Adrenal gland (tissue), 12 donors: Measurements from ENCODE around the gene L3MBTL3. TPM values are rescaled to one million over a fixed set of nuclear protein-coding genes. Genes with fewer than 3 reads are reported as not detected.

Source experiments
- DNase-seq, 7 donors: peaks; one replicate each; pipeline ENCODE4 v3.0.0-alpha.2; 2019 to 2020
- H3K27ac ChIP-seq, 5 donors: fragments of 200-600 bp; sonication (generic) in 4 of 5; 1 replicate in 3 of 5; 2 replicates in 2 of 5; pipeline versions ENCODE4 v1.5.1 to v1.8.0; 2016 to 2020; ENCODE audit warnings: mild to moderate bottlenecking in 1 of 5
- H3K27me3 ChIP-seq: fragments of 200-600 bp; 2 replicates; pipeline ENCODE4 v1.8.0; 2021
- H3K36me3 ChIP-seq, 2 donors: fragments of 200-600 bp; replicated peaks in 1 of 2; 1 replicate in 1 of 2; 2 replicates in 1 of 2; pipeline versions ENCODE4 v1.5.1 to v1.8.0; 2018 to 2022
- H3K4me1 ChIP-seq, 2 donors: fragments of 200-600 bp; replicated peaks in 1 of 2; 1 replicate in 1 of 2; 2 replicates in 1 of 2; pipeline versions ENCODE4 v1.5.1 to v1.8.0; 2018 to 2021
- H3K4me3 ChIP-seq, 4 donors: fragments of 200-600 bp; sonication (generic) in 3 of 4; one replicate each; pipeline ENCODE4 v1.5.1; 2016 to 2018
- H3K9me3 ChIP-seq, 3 donors: fragments of 200-600 bp; sonication (generic) in 1 of 3; replicated peaks in 1 of 3; 1 replicate in 2 of 3; 2 replicates in 1 of 3; pipeline versions ENCODE4 v1.5.1 to v1.8.0; 2016 to 2021
- POLR2A ChIP-seq, 2 donors: fragments of 450-650 bp; IDR thresholded peaks; one replicate each; pipeline ENCODE4 v1.6.1; 2017; ENCODE audit warnings: antibody characterized with exemption in 2 of 2, mild to moderate bottlenecking in 2 of 2, moderate library complexity in 1 of 2
- WGBS, 4 donors: extraction: QIAGEN DNeasy Blood & Tissue Kit in 2 of 4; methylation state at CpG; one replicate each; pipeline versions ENCODE4 v1.1.5 to v1.1.7; 2013 to 2017; 5-methylcytosine and 5-hydroxymethylcytosine counted together
- intact Hi-C, 2 donors: fragments of 100-400 bp; cut with DNase I; formaldehyde crosslinking; loops; one replicate each; pipeline versions ENCODE4 v1.14.1 to v1.15.0; 2022 to 2023
- polyA plus RNA-seq, 3 donors: library from polyadenylated mRNA; stranded (reverse); fragments of 200-250 nt in 2 of 3; fragments of 350-450 nt in 1 of 3; fragmentation: Illumina TruSeq in 1 of 3; extraction: RNeasy Lipid Tissue Mini Kit (QIAGEN cat#74804) in 1 of 3; gene quantifications; one replicate each; pipeline ENCODE4 v1.2.3, GENCODE V29; 2013 to 2014
- total RNA-seq, 9 donors: library from RNA; depleted of rRNA in 4 of 9; stranded (reverse); fragments of >200 nt in 4 of 9; fragments of 120-200 nt in 1 of 9; fragmentation: NEBNext Ultra II Directional in 1 of 9; extraction: Animal tissue kit (Norgen Biotek cat#: 25700) in 1 of 9; gene quantifications; one replicate each; pipeline versions ENCODE4 v1.1.0 to v1.2.4, GENCODE V29; 2013 to 2023
- TF ChIP-seq, protein P1 (sequence below), 6 experiments: fragments of 450-650 bp in 4 of 6; fragments of 200-600 bp in 2 of 6; sonication (generic) in 1 of 6; IDR thresholded peaks; 1 replicate in 5 of 6; 2 replicates in 1 of 6; pipeline versions ENCODE4 v1.5.1 to v1.8.0; 2016 to 2021; ENCODE audit warnings: antibody characterized with exemption in 6 of 6, mild to moderate bottlenecking in 2 of 6, moderate library complexity in 1 of 6
- donor health status: healthy with polysubstance abuse.
- donor health status: Bipolar disorder and iron deficiency.
- donor health status: DM: yes; HTN: yes; CAD: no.
- donor health status: DM: no; HTN: no; CAD: no.
- donor health status: DM: no; HTN: no; CAD: no.
- donor health status: DM: yes; HTN: yes; CAD: no.

L3MBTL3 gene
- total and polyA plus RNA-seq, 12 donors = 7.2 to 32.5 (median 17.3) TPM

DNA sequence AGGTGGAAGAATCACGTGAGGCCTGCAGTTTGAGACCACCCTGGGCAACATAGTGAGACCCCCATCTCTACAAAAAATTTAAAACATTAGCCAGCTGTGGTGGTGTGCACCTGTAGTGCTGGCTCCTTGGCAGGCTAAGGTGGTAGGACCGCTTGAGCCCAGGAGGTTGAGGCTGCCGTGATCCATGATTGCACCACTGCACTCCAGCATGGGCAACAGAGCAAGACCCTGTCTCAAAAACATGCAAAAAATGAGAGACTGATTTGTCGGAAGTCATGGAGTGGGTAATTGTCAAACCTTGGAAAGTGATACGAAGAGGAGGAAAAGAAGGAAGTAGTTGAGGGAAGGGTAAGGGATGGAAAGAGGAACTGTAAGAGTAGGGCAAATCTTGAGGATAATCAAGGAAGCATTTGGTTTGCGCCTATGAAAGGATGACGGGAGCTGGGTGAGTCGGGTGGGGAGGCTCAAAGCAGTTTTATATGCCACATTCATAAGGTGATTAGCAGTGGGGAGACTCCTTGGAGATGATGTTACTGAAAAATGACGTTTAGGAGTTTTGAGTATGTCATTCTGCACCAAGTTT, 14.5 kb downstream of the L3MBTL3 start:
- no peaks in the 10 kb centered on the region for H3K27me3 ChIP-seq
- no peak for TF ChIP-seq POLR2A (IDR thresholded peaks at IDR 0.05)
- TF ChIP-seq, protein P1, sequence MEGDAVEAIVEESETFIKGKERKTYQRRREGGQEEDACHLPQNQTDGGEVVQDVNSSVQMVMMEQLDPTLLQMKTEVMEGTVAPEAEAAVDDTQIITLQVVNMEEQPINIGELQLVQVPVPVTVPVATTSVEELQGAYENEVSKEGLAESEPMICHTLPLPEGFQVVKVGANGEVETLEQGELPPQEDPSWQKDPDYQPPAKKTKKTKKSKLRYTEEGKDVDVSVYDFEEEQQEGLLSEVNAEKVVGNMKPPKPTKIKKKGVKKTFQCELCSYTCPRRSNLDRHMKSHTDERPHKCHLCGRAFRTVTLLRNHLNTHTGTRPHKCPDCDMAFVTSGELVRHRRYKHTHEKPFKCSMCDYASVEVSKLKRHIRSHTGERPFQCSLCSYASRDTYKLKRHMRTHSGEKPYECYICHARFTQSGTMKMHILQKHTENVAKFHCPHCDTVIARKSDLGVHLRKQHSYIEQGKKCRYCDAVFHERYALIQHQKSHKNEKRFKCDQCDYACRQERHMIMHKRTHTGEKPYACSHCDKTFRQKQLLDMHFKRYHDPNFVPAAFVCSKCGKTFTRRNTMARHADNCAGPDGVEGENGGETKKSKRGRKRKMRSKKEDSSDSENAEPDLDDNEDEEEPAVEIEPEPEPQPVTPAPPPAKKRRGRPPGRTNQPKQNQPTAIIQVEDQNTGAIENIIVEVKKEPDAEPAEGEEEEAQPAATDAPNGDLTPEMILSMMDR (IDR thresholded peaks at IDR 0.05) = no peak
- WGBS, 4 donors = 86 to 90% (median 87%) methylated on average over 9 of the region's 9 CpGs
- H3K27ac ChIP-seq = peak overlapping the region in 3 of 5 donors; percentile 77 to 78 (median 78)
- H3K4me1 ChIP-seq = peaks cover 21 to 47% of the 10 kb centered on the region in 2 donors
- intact Hi-C loops = no loop called here
- no peaks in the 10 kb centered on the region for H3K9me3 ChIP-seq
- DNase-seq = no peak
- H3K36me3 ChIP-seq = no peaks in the 10 kb centered on the region
- H3K4me3 ChIP-seq = no peak overlapping the region

DNA sequence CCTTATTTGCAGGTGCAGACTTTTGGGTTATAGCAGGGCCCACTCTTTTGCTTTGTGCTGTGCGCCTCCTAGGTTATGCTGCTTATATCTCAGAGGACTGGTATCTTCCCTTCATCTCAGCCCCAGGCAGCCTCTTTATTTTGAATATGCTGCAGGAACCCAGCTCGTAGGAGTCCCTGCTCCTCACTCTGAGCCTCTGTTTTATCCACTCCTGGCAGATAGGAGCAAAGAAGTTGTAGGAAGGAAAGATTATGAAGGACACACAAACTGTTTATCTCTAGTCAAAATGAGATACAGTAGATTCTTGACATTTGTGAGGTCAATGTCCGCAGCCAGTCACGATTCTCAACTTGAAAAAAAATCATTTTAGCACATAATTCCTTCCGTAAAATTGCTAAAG, 15.6 kb downstream of the L3MBTL3 start:
- 42 to 57% (median 52%) methylated on average over 5 of the region's 5 CpGs for WGBS, 4 donors
- peak overlapping the region; percentile 6 to 78 (median 77) for H3K27ac ChIP-seq
- intact Hi-C loops = no loop called here
- H3K4me3 ChIP-seq = peak overlapping the region in 1 of 4 donors; percentile 36
- H3K27me3 ChIP-seq = no peaks in the 10 kb centered on the region
- peak in 3 of 7 donors; percentile 21 to 41 (median 29) for DNase-seq
- TF ChIP-seq, protein P1 (IDR thresholded peaks at IDR 0.05) = peak in 1 of 6 experiments; percentile 16
- peak in 1 of 2 donors; percentile 27 for TF ChIP-seq POLR2A (IDR thresholded peaks at IDR 0.05)
- H3K36me3 ChIP-seq = no peaks in the 10 kb centered on the region
- H3K4me1 ChIP-seq = peaks cover 21 to 37% of the 10 kb centered on the region in 2 donors
- H3K9me3 ChIP-seq = no peaks in the 10 kb centered on the region

DNA sequence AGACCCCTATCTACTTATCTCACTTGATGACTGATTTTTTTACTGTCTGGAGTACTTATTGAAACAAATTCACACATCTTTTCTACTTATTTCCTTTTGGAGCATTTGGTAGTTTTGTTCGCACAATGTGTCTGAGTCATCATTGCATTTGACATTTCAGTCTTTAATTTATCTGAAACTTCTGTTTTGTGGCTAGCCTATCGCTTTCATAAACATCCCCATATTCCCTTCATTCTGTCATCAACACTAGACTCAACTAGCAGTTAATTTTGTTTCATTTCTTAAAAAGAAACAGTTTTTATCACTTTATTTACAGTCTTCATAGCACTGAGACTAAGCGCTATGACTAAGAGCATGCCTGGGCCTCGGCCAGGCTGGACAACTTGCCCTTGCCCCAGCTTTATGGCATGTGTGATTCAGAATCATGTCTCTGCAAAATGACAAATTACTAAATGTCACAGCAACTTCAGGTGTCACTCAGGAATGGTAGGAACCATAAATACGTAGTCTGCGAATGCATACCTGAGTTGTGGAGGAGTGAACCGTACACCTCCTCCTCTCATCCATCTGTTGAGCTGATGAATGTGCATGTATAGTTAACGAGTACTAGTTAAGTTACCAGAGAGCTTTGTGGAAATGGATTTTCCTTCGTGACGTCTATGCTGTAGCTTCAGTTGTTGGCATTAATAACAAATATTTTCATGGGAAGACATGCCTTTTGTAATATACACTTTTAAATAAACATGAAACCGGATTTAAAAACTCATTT, 16.2 kb downstream of the L3MBTL3 start:
- H3K9me3 ChIP-seq = no peaks in the 10 kb centered on the region
- peak; percentile 73 to 90 (median 84) for DNase-seq
- intact Hi-C loops = no loop called here
- H3K36me3 ChIP-seq = no peaks in the 10 kb centered on the region
- no peaks in the 10 kb centered on the region for H3K27me3 ChIP-seq
- H3K27ac ChIP-seq = peak overlapping the region; percentile 6 to 78 (median 77)
- WGBS, 4 donors = 47 to 50% (median 49%) methylated on average over 11 of the region's 11 CpGs
- H3K4me1 ChIP-seq = peaks cover 21 to 34% of the 10 kb centered on the region in 2 donors
- TF ChIP-seq POLR2A (IDR thresholded peaks at IDR 0.05) = no peak
- TF ChIP-seq, protein P1 (IDR thresholded peaks at IDR 0.05) = no peak
- peak overlapping the region in 1 of 4 donors; percentile 36 for H3K4me3 ChIP-seq

DNA sequence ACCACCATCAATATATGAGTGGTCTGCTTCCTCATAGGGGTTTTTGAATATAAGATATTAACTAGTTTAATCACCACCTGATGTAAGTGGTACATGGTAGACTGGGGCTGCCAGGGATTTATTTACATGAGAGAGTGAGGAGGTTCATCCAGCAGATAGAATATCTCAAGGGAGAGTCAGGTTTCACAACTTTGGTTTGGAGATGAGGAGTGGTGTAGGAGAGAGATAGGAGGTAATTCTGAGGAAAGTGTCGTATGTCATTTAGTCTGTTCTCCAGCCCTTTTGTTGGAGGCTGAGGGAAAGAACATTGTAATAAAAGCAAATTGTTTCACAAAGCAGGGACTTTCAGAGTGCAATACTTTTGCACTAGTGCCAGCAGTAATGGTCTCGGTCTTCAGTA, 16.8 kb downstream of the L3MBTL3 start:
- H3K36me3 ChIP-seq = no peaks in the 10 kb centered on the region
- intact Hi-C loops = no loop called here
- no peak overlapping the region for H3K4me3 ChIP-seq
- 46 to 68% (median 56%) methylated on average over 2 of the region's 2 CpGs for WGBS, 4 donors
- no peaks in the 10 kb centered on the region for H3K27me3 ChIP-seq
- peaks cover 21 to 34% of the 10 kb centered on the region in 2 donors for H3K4me1 ChIP-seq
- H3K9me3 ChIP-seq = no peaks in the 10 kb centered on the region
- TF ChIP-seq POLR2A (IDR thresholded peaks at IDR 0.05) = no peak
- TF ChIP-seq, protein P1 (IDR thresholded peaks at IDR 0.05) = no peak
- no peak for DNase-seq
- H3K27ac ChIP-seq = peak overlapping the region in 4 of 5 donors; percentile 38 to 78 (median 76)
